ENCODE data around the gene PLET1. TPM values are rescaled to one million over a fixed set of nuclear protein-coding genes. Genes with fewer than 3 reads are reported as not detected.
A peak's percentile ranks its signal among the peaks of the same experiment; 100 is the strongest.

Gene PLET1
- total RNA-seq, 1 experiment from 2014 or later = 0.26 TPM

GRCh38 chr11:112292188-112292587 lies 31.5 kb upstream of the PLET1 start:
- H2AFZ ChIP-seq (ENCODE audit: low read length) = no peak overlapping the region
- no peaks in the 10 kb centered on the region for H3K27me3 ChIP-seq (ENCODE audit: low read length)
- ATAC-seq (no peak), DNase-seq (no peak)
- H3K4me2 ChIP-seq (ENCODE audit: low read length) = no peak overlapping the region
- no peaks in the 10 kb centered on the region for H3K79me2 ChIP-seq (ENCODE audit: low read length)
- no peaks in the 10 kb centered on the region for H3F3A ChIP-seq (ENCODE audit: low read length, unreplicated experiment)
- peaks cover 25% of the 10 kb centered on the region for H3K4me1 ChIP-seq (ENCODE audit: insufficient read depth, low read length)
- ChIA-PET CTCF (interaction anchor here (0.7 kb wide), 1 partner anchor 1057 kb away, joined by 5 read pairs; no protein-coding TSS in a partner anchor), POLR2A (ENCODE audit: unreplicated experiment) (interaction anchor here (0.6 kb wide), 1 partner anchor 1248 kb away, joined by 3 read pairs; no protein-coding TSS in a partner anchor)
- H3K36me3 ChIP-seq (ENCODE audit: low read depth, low read length) = no peaks in the 10 kb centered on the region
- no peak overlapping the region for H3K4me3 ChIP-seq (ENCODE audit: low read length)
- H4K20me1 ChIP-seq (ENCODE audit: low read length) = no peaks in the 10 kb centered on the region
- intact Hi-C loops (cut with micrococcal nuclease) = loop anchor here (1.0 to 2.0 kb wide), 3 partner anchors 27 to 162 kb away; no protein-coding TSS in a partner anchor
- H3K9me3 ChIP-seq (ENCODE audit: low read length) = no peaks in the 10 kb centered on the region
- no peaks in the 10 kb centered on the region for H3K9me2 ChIP-seq (replicated peaks; ENCODE audit: low read length)
- no peak for TF ChIP-seq EZH2phosphoT487 (IDR thresholded peaks at IDR 0.05; ENCODE audit: borderline replicate concordance, low read length)
- no peak for TF ChIP-seq EZH2 (IDR thresholded peaks at IDR 0.05; ENCODE audit: low read length, unreplicated experiment)
- no peak overlapping the region for H3K27ac ChIP-seq (ENCODE audit: low read length)
- H3K9ac ChIP-seq (ENCODE audit: low read length) = no peak overlapping the region
- BruUV-seq (replicated peaks) = no TSS peak

GRCh38 chr11:112291191-112291590 lies 30.5 kb upstream of the PLET1 start:
- ChIA-PET CTCF (no interaction called here), POLR2A (ENCODE audit: unreplicated experiment) (no interaction called here)
- H3F3A ChIP-seq (ENCODE audit: low read length, unreplicated experiment) = no peaks in the 10 kb centered on the region
- DNase-seq (no peak), ATAC-seq (no peak)
- BruUV-seq (replicated peaks) = no TSS peak
- H3K27me3 ChIP-seq (ENCODE audit: low read length) = no peaks in the 10 kb centered on the region
- TF ChIP-seq EZH2phosphoT487 (IDR thresholded peaks at IDR 0.05; ENCODE audit: borderline replicate concordance, low read length) (no peak), EZH2 (IDR thresholded peaks at IDR 0.05; ENCODE audit: low read length, unreplicated experiment) (no peak)
- TF ChIP-seq, protein P1, sequence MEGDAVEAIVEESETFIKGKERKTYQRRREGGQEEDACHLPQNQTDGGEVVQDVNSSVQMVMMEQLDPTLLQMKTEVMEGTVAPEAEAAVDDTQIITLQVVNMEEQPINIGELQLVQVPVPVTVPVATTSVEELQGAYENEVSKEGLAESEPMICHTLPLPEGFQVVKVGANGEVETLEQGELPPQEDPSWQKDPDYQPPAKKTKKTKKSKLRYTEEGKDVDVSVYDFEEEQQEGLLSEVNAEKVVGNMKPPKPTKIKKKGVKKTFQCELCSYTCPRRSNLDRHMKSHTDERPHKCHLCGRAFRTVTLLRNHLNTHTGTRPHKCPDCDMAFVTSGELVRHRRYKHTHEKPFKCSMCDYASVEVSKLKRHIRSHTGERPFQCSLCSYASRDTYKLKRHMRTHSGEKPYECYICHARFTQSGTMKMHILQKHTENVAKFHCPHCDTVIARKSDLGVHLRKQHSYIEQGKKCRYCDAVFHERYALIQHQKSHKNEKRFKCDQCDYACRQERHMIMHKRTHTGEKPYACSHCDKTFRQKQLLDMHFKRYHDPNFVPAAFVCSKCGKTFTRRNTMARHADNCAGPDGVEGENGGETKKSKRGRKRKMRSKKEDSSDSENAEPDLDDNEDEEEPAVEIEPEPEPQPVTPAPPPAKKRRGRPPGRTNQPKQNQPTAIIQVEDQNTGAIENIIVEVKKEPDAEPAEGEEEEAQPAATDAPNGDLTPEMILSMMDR (conservative IDR thresholded peaks at IDR 0.05; ENCODE audit: low read depth, low read length) = no peak
- no peak overlapping the region for H3K4me2 ChIP-seq (ENCODE audit: low read length)
- no peaks in the 10 kb centered on the region for H3K79me2 ChIP-seq (ENCODE audit: low read length)
- no peaks in the 10 kb centered on the region for H3K36me3 ChIP-seq (ENCODE audit: low read depth, low read length)
- H2AFZ ChIP-seq (ENCODE audit: low read length) = no peak overlapping the region
- no peak overlapping the region for H3K9ac ChIP-seq (ENCODE audit: low read length)
- no peaks in the 10 kb centered on the region for H4K20me1 ChIP-seq (ENCODE audit: low read length)
- no peaks in the 10 kb centered on the region for H3K9me3 ChIP-seq (ENCODE audit: low read length)
- H3K4me1 ChIP-seq (ENCODE audit: insufficient read depth, low read length) = peaks cover 25% of the 10 kb centered on the region
- no peak overlapping the region for H3K27ac ChIP-seq (ENCODE audit: low read length)
- no peaks in the 10 kb centered on the region for H3K9me2 ChIP-seq (replicated peaks; ENCODE audit: low read length)
- intact Hi-C loops (cut with micrococcal nuclease) = no loop called here
- no peak overlapping the region for H3K4me3 ChIP-seq (ENCODE audit: low read length)

DNA sequence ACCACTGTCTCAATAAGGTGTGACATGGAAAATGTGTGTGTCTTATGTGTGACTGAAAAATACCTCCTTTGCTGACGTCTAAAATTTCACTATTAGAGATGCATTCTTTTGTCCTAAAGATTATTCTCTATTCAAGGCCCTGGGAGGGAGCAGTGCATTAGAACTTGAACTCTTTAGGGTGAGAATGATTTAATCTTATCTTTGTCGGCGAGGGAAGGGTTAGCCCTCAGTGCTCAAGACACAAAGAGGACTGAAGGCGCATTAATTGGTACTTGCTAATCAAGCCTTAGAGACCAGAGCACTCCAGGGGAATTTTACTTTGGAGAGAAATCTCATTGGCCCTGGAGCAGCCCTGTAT lies 29.8 kb upstream of the PLET1 start:
- Histone ChIP-seq H2AFZ (ENCODE audit: low read length) (peak overlapping the region; percentile 95), H3K4me1 (ENCODE audit: insufficient read depth, low read length) (peaks cover 25% of the 10 kb centered on the region), H3K9ac (ENCODE audit: low read length) (peak overlapping the region; percentile 65), H3K4me2 (ENCODE audit: low read length) (peak overlapping the region; percentile 86), H3K27ac (ENCODE audit: low read length) (no peak overlapping the region), H3K79me2 (ENCODE audit: low read length) (no peaks in the 10 kb centered on the region), H3K4me3 (ENCODE audit: low read length) (peak overlapping the region; percentile 74), H3K9me2 (replicated peaks; ENCODE audit: low read length) (no peaks in the 10 kb centered on the region), H4K20me1 (ENCODE audit: low read length) (no peaks in the 10 kb centered on the region), H3K9me3 (ENCODE audit: low read length) (no peaks in the 10 kb centered on the region), H3K27me3 (ENCODE audit: low read length) (no peaks in the 10 kb centered on the region), H3K36me3 (ENCODE audit: low read depth, low read length) (no peaks in the 10 kb centered on the region), H3F3A (ENCODE audit: low read length, unreplicated experiment) (no peaks in the 10 kb centered on the region)
- no peak for DNase-seq
- TSS peak; percentile 46 for BruUV-seq (replicated peaks)
- POLR2A ChIA-PET (ENCODE audit: unreplicated experiment) = no interaction called here
- no peak; the same call in 1 of the 2 replicates for ATAC-seq
- CTCF ChIA-PET = no interaction called here
- intact Hi-C loops (cut with micrococcal nuclease) = loop anchor here (1.0 kb wide), 3 partner anchors 265 to 999 kb away; no protein-coding TSS in a partner anchor
- TF ChIP-seq, protein P1 (conservative IDR thresholded peaks at IDR 0.05; ENCODE audit: low read depth, low read length) = no peak
- TF ChIP-seq EZH2 (IDR thresholded peaks at IDR 0.05; ENCODE audit: low read length, unreplicated experiment) (no peak), EZH2phosphoT487 (IDR thresholded peaks at IDR 0.05; ENCODE audit: borderline replicate concordance, low read length) (no peak)

All from PC-3 (cell line).